Endothelial cell of umbilical vein (primary cell): Measurements from ENCODE around the gene GNGT2.

Experiments
- EZH2 ChIP-seq: IDR thresholded peaks from 2 replicates; pipeline ENCODE4 v1.6.1; 2012; ENCODE audit warnings: borderline replicate concordance, low read depth, mild to moderate bottlenecking, moderate library complexity, low read length, inconsistent platforms; ENCODE audit not compliant: severe bottlenecking
- GATA2 ChIP-seq: IDR thresholded peaks from 2 replicates; pipeline ENCODE4 v1.7.0; 2011; ENCODE audit warnings: low read depth, mild to moderate bottlenecking, moderate library complexity, mixed read lengths, low read length; ENCODE audit not compliant: insufficient read length, insufficient read depth
- POLR2A ChIP-seq: IDR thresholded peaks from 2 replicates; pipeline ENCODE4 v1.6.1; 2012; ENCODE audit warnings: low read depth, mild to moderate bottlenecking, control low read depth, low read length
- TF ChIP-seq, protein P1 (sequence below), 2 donors: IDR thresholded peaks; 1 replicate in 1 of 2; 2 replicates in 1 of 2; pipeline ENCODE4 v1.5.1; 2011; ENCODE audit warnings: low read length in 2 of 2, mild to moderate bottlenecking in 2 of 2, moderate library complexity in 2 of 2, control low read depth in 1 of 2, inconsistent platforms in 1 of 2, low read depth in 1 of 2; ENCODE audit not compliant: insufficient read depth in 1 of 2; ENCODE audit errors: extremely low read depth in 1 of 2

DNA sequence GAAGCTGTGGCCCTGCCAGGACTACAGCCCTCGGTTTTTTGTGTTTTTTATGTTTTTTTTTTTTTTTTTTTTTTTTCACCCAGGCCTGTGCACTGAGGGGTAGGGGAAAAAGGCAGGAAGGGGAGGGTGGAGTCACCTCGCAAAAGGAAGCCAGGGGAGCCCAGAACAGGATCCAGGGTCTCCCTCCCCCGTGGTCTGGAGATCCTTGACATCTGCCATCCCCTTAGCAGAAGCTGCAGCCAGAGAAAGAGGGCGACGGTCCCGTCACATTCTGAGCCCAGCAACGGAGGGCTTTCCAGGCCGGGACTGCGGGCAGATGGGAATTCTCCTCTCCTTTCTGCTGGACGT, 49.3 kb upstream of the GNGT2 start:
- TF ChIP-seq GATA2 (no peak), EZH2 (no peak), POLR2A (no peak)
- TF ChIP-seq, protein P1, sequence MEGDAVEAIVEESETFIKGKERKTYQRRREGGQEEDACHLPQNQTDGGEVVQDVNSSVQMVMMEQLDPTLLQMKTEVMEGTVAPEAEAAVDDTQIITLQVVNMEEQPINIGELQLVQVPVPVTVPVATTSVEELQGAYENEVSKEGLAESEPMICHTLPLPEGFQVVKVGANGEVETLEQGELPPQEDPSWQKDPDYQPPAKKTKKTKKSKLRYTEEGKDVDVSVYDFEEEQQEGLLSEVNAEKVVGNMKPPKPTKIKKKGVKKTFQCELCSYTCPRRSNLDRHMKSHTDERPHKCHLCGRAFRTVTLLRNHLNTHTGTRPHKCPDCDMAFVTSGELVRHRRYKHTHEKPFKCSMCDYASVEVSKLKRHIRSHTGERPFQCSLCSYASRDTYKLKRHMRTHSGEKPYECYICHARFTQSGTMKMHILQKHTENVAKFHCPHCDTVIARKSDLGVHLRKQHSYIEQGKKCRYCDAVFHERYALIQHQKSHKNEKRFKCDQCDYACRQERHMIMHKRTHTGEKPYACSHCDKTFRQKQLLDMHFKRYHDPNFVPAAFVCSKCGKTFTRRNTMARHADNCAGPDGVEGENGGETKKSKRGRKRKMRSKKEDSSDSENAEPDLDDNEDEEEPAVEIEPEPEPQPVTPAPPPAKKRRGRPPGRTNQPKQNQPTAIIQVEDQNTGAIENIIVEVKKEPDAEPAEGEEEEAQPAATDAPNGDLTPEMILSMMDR (IDR thresholded peaks at IDR 0.05; ENCODE audit: extremely low read depth in 1 of 2, insufficient read depth in 1 of 2, low read depth in 1 of 2, low read length in 2 of 2): no peak
